ENCODE data around the gene FBXO42. TPM values are rescaled to one million over a fixed set of nuclear protein-coding genes. Genes with fewer than 3 reads are reported as not detected.

FBXO42 gene
- total RNA-seq, 1 experiment from 2014 or later = 11.3 TPM

- Histone ChIP-seq H3K4me1 (no peaks in the 10 kb centered on the region), H3K4me3 (ENCODE audit: low read depth, low read length) (no peak overlapping the region), H3K9me3 (no peaks in the 10 kb centered on the region), H3K36me3 (ENCODE audit: control insufficient read depth, insufficient read depth, low read length) (no peaks in the 10 kb centered on the region), H3K27me3 (replicated peaks; ENCODE audit: control insufficient read depth, insufficient read depth, low read length) (no peaks in the 10 kb centered on the region)
- H3K9me3 Mint-ChIP-seq (ENCODE audit: unreplicated experiment) = no peaks in the 10 kb centered on the region
- POLR2A ChIA-PET = no interaction called here
- no peak overlapping the region for H3K4me3 Mint-ChIP-seq (ENCODE audit: unreplicated experiment)
- intact Hi-C loops (cut with micrococcal nuclease; ENCODE audit: unreplicated experiment) = no loop called here
- no peak overlapping the region for H3K27ac Mint-ChIP-seq (ENCODE audit: unreplicated experiment)
- no peak for DNase-seq
- H3K4me1 Mint-ChIP-seq (ENCODE audit: low read depth, unreplicated experiment) = no peaks in the 10 kb centered on the region
- H3K27me3 Mint-ChIP-seq (ENCODE audit: insufficient read depth, unreplicated experiment) = no peaks in the 10 kb centered on the region
- peaks cover 10% of the 10 kb centered on the region for H3K36me3 Mint-ChIP-seq (ENCODE audit: insufficient read depth, unreplicated experiment)
- BruUV-seq (replicated peaks) = no TSS peak
- no peak for TF ChIP-seq CTCF (IDR thresholded peaks at IDR 0.05; ENCODE audit: insufficient read depth in 1 of 2, low read depth in 1 of 2, low read length in 1 of 2, severe bottlenecking in 1 of 2, unreplicated experiment in 1 of 2)
- CTCF ChIA-PET = no interaction called here
Observed at GRCh38 chr1:16276302-16277030, 75.8 kb downstream of the FBXO42 start.

GRCh38 chr1:16275591-16275990, 76.7 kb downstream of the FBXO42 start:
- Mint-ChIP-seq H3K4me3 (ENCODE audit: unreplicated experiment) (no peak overlapping the region), H3K36me3 (ENCODE audit: insufficient read depth, unreplicated experiment) (peaks cover 10% of the 10 kb centered on the region), H3K4me1 (ENCODE audit: low read depth, unreplicated experiment) (no peaks in the 10 kb centered on the region), H3K27me3 (ENCODE audit: insufficient read depth, unreplicated experiment) (no peaks in the 10 kb centered on the region), H3K9me3 (ENCODE audit: unreplicated experiment) (no peaks in the 10 kb centered on the region), H3K27ac (ENCODE audit: unreplicated experiment) (no peak overlapping the region)
- no peak overlapping the region for H3K4me3 ChIP-seq (ENCODE audit: low read depth, low read length)
- H3K4me1 ChIP-seq = no peaks in the 10 kb centered on the region
- no peak for DNase-seq
- no peaks in the 10 kb centered on the region for H3K27me3 ChIP-seq (replicated peaks; ENCODE audit: control insufficient read depth, insufficient read depth, low read length)
- CTCF ChIA-PET = no interaction called here
- no peaks in the 10 kb centered on the region for H3K36me3 ChIP-seq (ENCODE audit: control insufficient read depth, insufficient read depth, low read length)
- no TSS peak for BruUV-seq (replicated peaks)
- POLR2A ChIA-PET = no interaction called here
- no peak for TF ChIP-seq CTCF (IDR thresholded peaks at IDR 0.05; ENCODE audit: insufficient read depth in 1 of 2, low read depth in 1 of 2, low read length in 1 of 2, severe bottlenecking in 1 of 2, unreplicated experiment in 1 of 2)
- no peaks in the 10 kb centered on the region for H3K9me3 ChIP-seq
- intact Hi-C loops (cut with micrococcal nuclease; ENCODE audit: unreplicated experiment) = no loop called here

GRCh38 chr1:16267690-16268180, 84.5 kb downstream of the FBXO42 start:
- Histone ChIP-seq H3K4me1 (peaks cover 6% of the 10 kb centered on the region; the same call in 1 of the 2 replicates), H3K27me3 (replicated peaks; ENCODE audit: control insufficient read depth, insufficient read depth, low read length) (no peaks in the 10 kb centered on the region), H3K9me3 (no peaks in the 10 kb centered on the region), H3K36me3 (ENCODE audit: control insufficient read depth, insufficient read depth, low read length) (no peaks in the 10 kb centered on the region), H3K4me3 (ENCODE audit: low read depth, low read length) (no peak overlapping the region)
- no peak for TF ChIP-seq CTCF (IDR thresholded peaks at IDR 0.05; ENCODE audit: insufficient read depth in 1 of 2, low read depth in 1 of 2, low read length in 1 of 2, severe bottlenecking in 1 of 2, unreplicated experiment in 1 of 2)
- Mint-ChIP-seq H3K36me3 (ENCODE audit: insufficient read depth, unreplicated experiment) (peaks cover 11% of the 10 kb centered on the region), H3K4me1 (ENCODE audit: low read depth, unreplicated experiment) (no peaks in the 10 kb centered on the region), H3K9me3 (ENCODE audit: unreplicated experiment) (no peaks in the 10 kb centered on the region), H3K4me3 (ENCODE audit: unreplicated experiment) (no peak overlapping the region), H3K27ac (ENCODE audit: unreplicated experiment) (no peak overlapping the region), H3K27me3 (ENCODE audit: insufficient read depth, unreplicated experiment) (no peaks in the 10 kb centered on the region)
- CTCF ChIA-PET = interaction anchor here (0.7 kb wide), 1 partner anchor 11 kb away, joined by 3 read pairs; no protein-coding TSS in a partner anchor
- intact Hi-C loops (cut with micrococcal nuclease; ENCODE audit: unreplicated experiment) = no loop called here
- DNase-seq = no peak
- POLR2A ChIA-PET = no interaction called here
- BruUV-seq (replicated peaks) = no TSS peak

All from Caco-2 (cell line).